Esophagus (tissue), 2 donors: ENCODE results near the gene ACTN1. TPM values are rescaled to one million over a fixed set of nuclear protein-coding genes. Genes with fewer than 3 reads are reported as not detected.

Experiments used
- H3K27ac ChIP-seq, 2 donors: one replicate each; pipeline ENCODE4 v1.5.1; 2013; ENCODE audit warnings: low read depth in 2 of 2, mild to moderate bottlenecking in 2 of 2, inconsistent platforms in 1 of 2, low read length in 1 of 2, moderate library complexity in 1 of 2
- H3K27me3 ChIP-seq, 2 donors: one replicate each; pipeline ENCODE4 v1.6.1; 2013; ENCODE audit warnings: low read length in 2 of 2, control low read depth in 1 of 2, mild to moderate bottlenecking in 1 of 2; ENCODE audit not compliant: insufficient read depth in 2 of 2, control insufficient read depth in 1 of 2
- H3K36me3 ChIP-seq, 2 donors: one replicate each; pipeline ENCODE4 v1.6.1; 2013; ENCODE audit warnings: low read length in 1 of 2; ENCODE audit not compliant: control insufficient read depth in 2 of 2, insufficient read depth in 2 of 2
- H3K4me1 ChIP-seq, 2 donors: one replicate each; pipeline ENCODE4 v1.6.1; 2013; ENCODE audit warnings: low read length in 1 of 2; ENCODE audit not compliant: control insufficient read depth in 2 of 2, insufficient read depth in 2 of 2
- H3K4me3 ChIP-seq, 2 donors: one replicate each; pipeline ENCODE4 v1.5.1; 2013; ENCODE audit warnings: low read length in 2 of 2, mild to moderate bottlenecking in 2 of 2, low read depth in 1 of 2, moderate library complexity in 1 of 2
- H3K9me3 ChIP-seq, 2 donors: one replicate each; pipeline ENCODE4 v1.6.1; 2013; ENCODE audit warnings: mild to moderate bottlenecking in 2 of 2, low read depth in 1 of 2, low read length in 1 of 2, moderate library complexity in 1 of 2; ENCODE audit not compliant: control insufficient read depth in 2 of 2, insufficient read depth in 1 of 2
- WGBS, 2 donors: extraction: QIAGEN DNeasy Blood & Tissue Kit; methylation state at CpG; one replicate each; pipeline ENCODE4 v1.1.7; 2013; 5-methylcytosine and 5-hydroxymethylcytosine counted together
- polyA plus RNA-seq, 2 donors: library from polyadenylated mRNA; stranded (reverse); fragments of 200-250 nt; gene quantifications; one replicate each; pipeline ENCODE4 v1.2.3, GENCODE V29; 2013
- donor health status: healthy with polysubstance abuse.
- donor health status: Bipolar disorder and iron deficiency.

ACTN1 gene
- polyA plus RNA-seq, 2 donors: 37.4 to 98.2 TPM

- H3K4me1 ChIP-seq: peaks cover 10 to 18% of the 10 kb centered on the region in 2 donors
- no peaks in the 10 kb centered on the region for H3K9me3 ChIP-seq
- H3K27ac ChIP-seq: peak overlapping the region; percentile 14 to 40
- no peak overlapping the region for H3K4me3 ChIP-seq
- peaks cover 0 to 2% of the 10 kb centered on the region in 2 donors for H3K36me3 ChIP-seq
- 84 to 86% methylated on average over 14 of the region's 14 CpGs for WGBS, 2 donors
- no peaks in the 10 kb centered on the region for H3K27me3 ChIP-seq
These were observed 6.4 kb downstream of the ACTN1 start for GRCh38 chr14:68972507-68973218.

GRCh38 chr14:68971411-68972035, 7.6 kb downstream of the ACTN1 start:
- 79 to 81% methylated on average over 9 of the region's 9 CpGs for WGBS, 2 donors

GRCh38 chr14:68970736-68971135, 8.4 kb downstream of the ACTN1 start:
- Histone ChIP-seq H3K27ac (peak overlapping the region in 1 of 2 donors; percentile 26), H3K36me3 (peaks cover 0 to 2% of the 10 kb centered on the region in 2 donors), H3K9me3 (no peaks in the 10 kb centered on the region), H3K27me3 (no peaks in the 10 kb centered on the region), H3K4me3 (no peak overlapping the region), H3K4me1 (peaks cover 11 to 16% of the 10 kb centered on the region in 2 donors)
- WGBS, 2 donors: 68 to 75% methylated on average over 5 of the region's 5 CpGs

More at GRCh38 chr14:68971411-68972035, 7.6 kb downstream of the ACTN1 start:
- no peaks in the 10 kb centered on the region for H3K9me3 ChIP-seq
- H3K4me3 ChIP-seq: no peak overlapping the region
- H3K27me3 ChIP-seq: no peaks in the 10 kb centered on the region
- peak overlapping the region in 1 of 2 donors; percentile 64 for H3K27ac ChIP-seq
- H3K4me1 ChIP-seq: peaks cover 11 to 21% of the 10 kb centered on the region in 2 donors
- peaks cover 0 to 2% of the 10 kb centered on the region in 2 donors for H3K36me3 ChIP-seq

- Histone ChIP-seq H3K9me3 (no peaks in the 10 kb centered on the region), H3K4me3 (no peak overlapping the region), H3K27me3 (no peaks in the 10 kb centered on the region), H3K36me3 (peaks cover 0 to 2% of the 10 kb centered on the region in 2 donors), H3K27ac (peak overlapping the region in 1 of 2 donors; percentile 29), H3K4me1 (peaks cover 14 to 19% of the 10 kb centered on the region in 2 donors)
- WGBS, 2 donors: 25 to 31% methylated on average over 8 of the region's 8 CpGs
These were observed 9.0 kb downstream of the ACTN1 start for GRCh38 chr14:68970038-68970612.

- Histone ChIP-seq H3K4me3 (no peak overlapping the region), H3K27me3 (no peaks in the 10 kb centered on the region), H3K27ac (peak overlapping the region in 1 of 2 donors; percentile 56), H3K36me3 (no peaks in the 10 kb centered on the region), H3K4me1 (peaks cover 14 to 17% of the 10 kb centered on the region in 2 donors), H3K9me3 (no peaks in the 10 kb centered on the region)
- 56 to 62% methylated on average over 12 of the region's 12 CpGs for WGBS, 2 donors
These were observed 9.6 kb downstream of the ACTN1 start for GRCh38 chr14:68969278-68970033.

- Histone ChIP-seq H3K36me3 (no peaks in the 10 kb centered on the region), H3K27me3 (no peaks in the 10 kb centered on the region), H3K27ac (peak overlapping the region in 1 of 2 donors; percentile 33), H3K4me1 (peaks cover 12 to 17% of the 10 kb centered on the region in 2 donors), H3K9me3 (no peaks in the 10 kb centered on the region), H3K4me3 (no peak overlapping the region)
- 81 to 91% methylated on average over 4 of the region's 4 CpGs for WGBS, 2 donors
These were observed 10.4 kb downstream of the ACTN1 start for GRCh38 chr14:68968721-68969120.

GRCh38 chr14:68968051-68968450, 11.1 kb downstream of the ACTN1 start:
- H3K36me3 ChIP-seq: no peaks in the 10 kb centered on the region
- peaks cover 14 to 16% of the 10 kb centered on the region in 2 donors for H3K4me1 ChIP-seq
- no peaks in the 10 kb centered on the region for H3K9me3 ChIP-seq
- H3K27ac ChIP-seq: peak overlapping the region in 1 of 2 donors; percentile 60
- no peak overlapping the region for H3K4me3 ChIP-seq
- 79 to 83% methylated on average over 8 of the region's 8 CpGs for WGBS, 2 donors
- H3K27me3 ChIP-seq: no peaks in the 10 kb centered on the region

GRCh38 chr14:68967459-68967940, 11.6 kb downstream of the ACTN1 start:
- H3K4me3 ChIP-seq: no peak overlapping the region
- WGBS, 2 donors: 76 to 87% methylated on average over 3 of the region's 3 CpGs
- no peaks in the 10 kb centered on the region for H3K27me3 ChIP-seq
- peak overlapping the region in 1 of 2 donors; percentile 60 for H3K27ac ChIP-seq
- H3K4me1 ChIP-seq: peaks cover 12 to 14% of the 10 kb centered on the region in 2 donors
- H3K36me3 ChIP-seq: no peaks in the 10 kb centered on the region
- no peaks in the 10 kb centered on the region for H3K9me3 ChIP-seq

- 59 to 69% methylated on average over 3 of the region's 3 CpGs for WGBS, 2 donors
- Histone ChIP-seq H3K4me1 (peaks cover 12 to 19% of the 10 kb centered on the region in 2 donors), H3K9me3 (no peaks in the 10 kb centered on the region), H3K27ac (peak overlapping the region in 1 of 2 donors; percentile 70), H3K4me3 (no peak overlapping the region), H3K27me3 (no peaks in the 10 kb centered on the region), H3K36me3 (no peaks in the 10 kb centered on the region)
These were observed 12.2 kb downstream of the ACTN1 start for GRCh38 chr14:68966872-68967301.
